Neuronal stem cell (in vitro differentiated cells): ENCODE data around the gene XYLT1.

ENCODE experiments used
- DNase-seq: peaks from one replicate; pipeline ENCODE4 v3.0.0-alpha.2; 2013; ENCODE audit warnings: low spot score
- H2AFZ ChIP-seq: one replicate; pipeline ENCODE4 v1.6.1; 2013; ENCODE audit warnings: mild to moderate bottlenecking, low read length, inconsistent platforms
- H2AK5ac ChIP-seq: 2 replicates; pipeline ENCODE4 v1.6.1; 2013; ENCODE audit warnings: low read depth, mild to moderate bottlenecking, inconsistent platforms, low read length, moderate library complexity, mixed read lengths
- H2BK120ac ChIP-seq: 2 replicates; pipeline ENCODE4 v1.6.1; 2013; ENCODE audit warnings: low read depth, mild to moderate bottlenecking, inconsistent platforms, low read length, moderate library complexity, mixed read lengths
- H2BK12ac ChIP-seq: one replicate; pipeline ENCODE4 v1.6.1; 2013; ENCODE audit warnings: low read length, inconsistent platforms
- H2BK15ac ChIP-seq: 2 replicates; pipeline ENCODE4 v1.6.1; 2013; ENCODE audit warnings: mild to moderate bottlenecking, low read length, inconsistent platforms, mixed read lengths
- H2BK5ac ChIP-seq: one replicate; pipeline ENCODE4 v1.6.1; 2013; ENCODE audit warnings: inconsistent platforms, mild to moderate bottlenecking, low read length, moderate library complexity
- H3K14ac ChIP-seq: one replicate; pipeline ENCODE4 v1.6.1; 2013; ENCODE audit warnings: low read length, inconsistent platforms
- H3K18ac ChIP-seq: 2 replicates; pipeline ENCODE4 v1.6.1; 2013; ENCODE audit warnings: low read length, inconsistent platforms
- H3K23ac ChIP-seq: 2 replicates; pipeline ENCODE4 v1.6.1; 2013; ENCODE audit warnings: low read depth, mild to moderate bottlenecking, mixed read lengths, low read length, inconsistent platforms; ENCODE audit not compliant: poor library complexity
- H3K27ac ChIP-seq: replicated peaks from 3 replicates; pipeline ENCODE4 v1.5.1; 2013; ENCODE audit warnings: low read length, inconsistent platforms
- H3K27me3 ChIP-seq, 3 experiments: 2 replicates each; pipeline ENCODE4 v1.6.1; 2013; ENCODE audit warnings: low read length in 3 of 3, mild to moderate bottlenecking in 2 of 3, inconsistent platforms in 1 of 3, low read depth in 1 of 3, mixed read lengths in 1 of 3, moderate library complexity in 1 of 3; ENCODE audit not compliant: control insufficient read depth in 3 of 3, insufficient read depth in 3 of 3
- H3K36me3 ChIP-seq, 2 donors: replicated peaks in 1 of 2; 2 replicates each; pipeline ENCODE4 v1.6.1; 2013; ENCODE audit warnings: low read length in 2 of 2; ENCODE audit not compliant: control insufficient read depth in 2 of 2, insufficient read depth in 2 of 2
- H3K4ac ChIP-seq: 2 replicates; pipeline ENCODE4 v1.6.1; 2013; ENCODE audit warnings: inconsistent platforms, mild to moderate bottlenecking, low read length, moderate library complexity
- H3K4me1 ChIP-seq, 2 donors: 1 replicate in 1 of 2; 2 replicates in 1 of 2; pipeline ENCODE4 v1.6.1; 2013; ENCODE audit warnings: low read length in 2 of 2, low read depth in 1 of 2; ENCODE audit not compliant: control insufficient read depth in 2 of 2, insufficient read depth in 1 of 2
- H3K4me2 ChIP-seq: one replicate; pipeline ENCODE4 v1.6.1; 2013; ENCODE audit warnings: mild to moderate bottlenecking, low read length, inconsistent platforms; ENCODE audit not compliant: insufficient read depth, poor library complexity, severe bottlenecking
- H3K4me3 ChIP-seq, 2 donors: 2 replicates each; pipeline ENCODE4 v1.5.1; 2013; ENCODE audit warnings: low read length in 2 of 2, mild to moderate bottlenecking in 2 of 2, inconsistent platforms in 1 of 2, moderate library complexity in 1 of 2
- H3K79me1 ChIP-seq: one replicate; pipeline ENCODE4 v1.6.1; 2013; ENCODE audit warnings: low read depth, mild to moderate bottlenecking, inconsistent platforms, low read length, moderate library complexity
- H3K9ac ChIP-seq: one replicate; pipeline ENCODE4 v1.6.1; 2013; ENCODE audit warnings: mild to moderate bottlenecking, low read depth, low read length, inconsistent platforms; ENCODE audit not compliant: poor library complexity
- H3K9me3 ChIP-seq, 2 donors: replicated peaks in 1 of 2; 2 replicates each; pipeline versions ENCODE3 to v1.6.1; 2013; ENCODE audit warnings: low read length in 2 of 2, mild to moderate bottlenecking in 2 of 2, inconsistent platforms in 1 of 2, low read depth in 1 of 2, mixed read lengths in 1 of 2, moderate library complexity in 1 of 2; ENCODE audit not compliant: control insufficient read depth in 2 of 2, insufficient read depth in 1 of 2
- H4K8ac ChIP-seq: one replicate; pipeline ENCODE4 v1.6.1; 2013; ENCODE audit warnings: low read depth, mild to moderate bottlenecking, inconsistent platforms, low read length, moderate library complexity
- H4K91ac ChIP-seq: one replicate; pipeline ENCODE4 v1.6.1; 2013; ENCODE audit warnings: low read length, low read depth, mild to moderate bottlenecking, inconsistent platforms; ENCODE audit not compliant: poor library complexity
- WGBS, 2 donors: extraction: QIAGEN DNeasy Blood & Tissue Kit; methylation state at CpG; one replicate each; pipeline ENCODE4 v1.1.7; 2013; ENCODE audit warnings: missing lambda C conversion rate in 2 of 2, mixed read lengths in 1 of 2; ENCODE audit not compliant: insufficient read length in 2 of 2, insufficient replicate concordance in 1 of 2; ENCODE audit errors: extremely low coverage in 2 of 2; 5-methylcytosine and 5-hydroxymethylcytosine counted together

Gene XYLT1

GRCh38 chr16:17154981-17155380, 315.8 kb downstream of the XYLT1 start:
- Histone ChIP-seq H3K36me3 (no peaks in the 10 kb centered on the region), H3K18ac (no peak overlapping the region), H3K23ac (no peak overlapping the region), H3K79me1 (peaks cover 2% of the 10 kb centered on the region), H3K4me3 (no peak overlapping the region), H3K27me3 (peaks cover 0 to 9% (median 0%) of the 10 kb centered on the region in 3 experiments), H3K27ac (peak overlapping the region; percentile 4), H2BK15ac (no peak overlapping the region), H2BK120ac (no peak overlapping the region), H4K91ac (no peak overlapping the region), H2AK5ac (no peak overlapping the region), H4K8ac (no peak overlapping the region), H2BK12ac (no peak overlapping the region), H3K4ac (no peak overlapping the region), H3K9me3 (no peaks in the 10 kb centered on the region), H3K4me1 (peaks cover 12 to 32% of the 10 kb centered on the region in 2 donors), H2BK5ac (no peak overlapping the region), H3K9ac (no peak overlapping the region), H3K14ac (no peak overlapping the region), H3K4me2 (no peak overlapping the region), H2AFZ (no peak overlapping the region)
- DNase-seq, result no peak
- WGBS, 2 donors, result no CpG with 5 or more reads among the region's 2 CpGs

GRCh38 chr16:17152311-17152710, 318.4 kb downstream of the XYLT1 start:
- Histone ChIP-seq H4K8ac (no peak overlapping the region), H2BK15ac (no peak overlapping the region), H3K27ac (no peak overlapping the region), H3K9me3 (no peaks in the 10 kb centered on the region), H3K23ac (no peak overlapping the region), H2AK5ac (no peak overlapping the region), H3K9ac (no peak overlapping the region), H3K18ac (no peak overlapping the region), H3K4me3 (no peak overlapping the region), H2AFZ (no peak overlapping the region), H3K27me3 (no peaks in the 10 kb centered on the region), H3K79me1 (peaks cover 3% of the 10 kb centered on the region), H3K36me3 (no peaks in the 10 kb centered on the region), H3K4me1 (peaks cover 0 to 13% of the 10 kb centered on the region in 2 donors), H2BK12ac (no peak overlapping the region), H3K4ac (no peak overlapping the region), H3K14ac (no peak overlapping the region), H2BK120ac (no peak overlapping the region), H3K4me2 (no peak overlapping the region), H4K91ac (no peak overlapping the region), H2BK5ac (no peak overlapping the region)
- no CpG with 5 or more reads among the region's 7 CpGs for WGBS, 2 donors
- DNase-seq, result no peak

- no peak overlapping the region for H3K9ac ChIP-seq
- H2BK5ac ChIP-seq, result no peak overlapping the region
- no peaks in the 10 kb centered on the region for H3K27me3 ChIP-seq
- H3K14ac ChIP-seq, result no peak overlapping the region
- H3K18ac ChIP-seq, result no peak overlapping the region
- H3K4me1 ChIP-seq, result peaks cover 0 to 11% of the 10 kb centered on the region in 2 donors
- H2BK12ac ChIP-seq, result no peak overlapping the region
- H3K27ac ChIP-seq, result no peak overlapping the region
- H3K79me1 ChIP-seq, result peaks cover 3% of the 10 kb centered on the region
- H2AK5ac ChIP-seq, result no peak overlapping the region
- no peak overlapping the region for H3K4me2 ChIP-seq
- H3K36me3 ChIP-seq, result no peaks in the 10 kb centered on the region
- no peak overlapping the region for H2AFZ ChIP-seq
- H3K4me3 ChIP-seq, result no peak overlapping the region
- WGBS, 2 donors, result no CpG with 5 or more reads among the region's 5 CpGs
- no peak for DNase-seq
- H3K9me3 ChIP-seq, result no peaks in the 10 kb centered on the region
- no peak overlapping the region for H4K8ac ChIP-seq
- no peak overlapping the region for H3K23ac ChIP-seq
- no peak overlapping the region for H2BK15ac ChIP-seq
- H2BK120ac ChIP-seq, result no peak overlapping the region
- no peak overlapping the region for H3K4ac ChIP-seq
- H4K91ac ChIP-seq, result no peak overlapping the region
Observed at GRCh38 chr16:17151335-17151734, 319.4 kb downstream of the XYLT1 start.

GRCh38 chr16:17149904-17150483, 320.8 kb downstream of the XYLT1 start:
- DNase-seq, result peak; percentile 46
- H2BK12ac ChIP-seq, result no peak overlapping the region
- no peak overlapping the region for H3K4me2 ChIP-seq
- H4K91ac ChIP-seq, result no peak overlapping the region
- H4K8ac ChIP-seq, result no peak overlapping the region
- no CpG with 5 or more reads among the region's 7 CpGs for WGBS, 2 donors
- no peak overlapping the region for H2AFZ ChIP-seq
- H2AK5ac ChIP-seq, result no peak overlapping the region
- H2BK5ac ChIP-seq, result no peak overlapping the region
- no peaks in the 10 kb centered on the region for H3K36me3 ChIP-seq
- no peak overlapping the region for H3K9ac ChIP-seq
- H2BK15ac ChIP-seq, result no peak overlapping the region
- no peak overlapping the region for H3K14ac ChIP-seq
- H3K18ac ChIP-seq, result no peak overlapping the region
- no peak overlapping the region for H3K23ac ChIP-seq
- H3K27ac ChIP-seq, result no peak overlapping the region
- no peak overlapping the region for H3K4ac ChIP-seq
- H2BK120ac ChIP-seq, result no peak overlapping the region
- peaks cover 0 to 15% of the 10 kb centered on the region in 2 donors for H3K4me1 ChIP-seq
- no peaks in the 10 kb centered on the region for H3K27me3 ChIP-seq
- H3K79me1 ChIP-seq, result peaks cover 3% of the 10 kb centered on the region
- H3K9me3 ChIP-seq, result no peaks in the 10 kb centered on the region
- no peak overlapping the region for H3K4me3 ChIP-seq
